Astrocyte (in vitro differentiated cells and primary cell): Measurements from ENCODE around the gene TBC1D24. TPM values are rescaled to one million over a fixed set of nuclear protein-coding genes. Genes with fewer than 3 reads are reported as not detected.
"Not testable (repeated sequence)": the region's sequence is repeated elsewhere in the genome, so short reads cannot be mapped to it uniquely, and the experiment has no call there.

Source experiments
- DNase-seq: peaks from one replicate; pipeline ENCODE4 v3.0.0-alpha.2; 2010; ENCODE audit warnings: low read depth
- FAIRE-seq: peaks from 2 replicates; lab custom pipeline; 2011; peaks lifted over from hg19 to GRCh38; lab: Jason Lieb, UNC
- H2AFZ ChIP-seq: 2 replicates; pipeline ENCODE4 v1.6.0; 2012; ENCODE audit warnings: low read depth, low read length, inconsistent platforms
- H3K27ac ChIP-seq: 2 replicates; pipeline ENCODE4 v1.5.1; 2011; ENCODE audit warnings: low read depth, low read length, inconsistent platforms
- H3K27me3 ChIP-seq: 2 replicates; pipeline ENCODE4 v1.6.0; 2011; ENCODE audit warnings: low read length, inconsistent platforms; ENCODE audit not compliant: insufficient read depth
- H3K36me3 ChIP-seq: 2 replicates; pipeline ENCODE4 v1.5.1; 2011; ENCODE audit warnings: low read length, inconsistent platforms; ENCODE audit not compliant: insufficient read depth
- H3K4me1 ChIP-seq: 2 replicates; pipeline ENCODE4 v1.5.1; 2011; ENCODE audit warnings: low read length, inconsistent platforms; ENCODE audit not compliant: insufficient read depth
- H3K4me2 ChIP-seq: 2 replicates; pipeline ENCODE4 v1.6.0; 2012; ENCODE audit warnings: low read length, inconsistent platforms
- H3K4me3 ChIP-seq: 2 replicates; pipeline ENCODE4 v1.5.1; 2011; ENCODE audit warnings: low read depth, mild to moderate bottlenecking, low read length, inconsistent platforms; ENCODE audit not compliant: insufficient read depth
- H3K79me2 ChIP-seq: 2 replicates; pipeline ENCODE4 v1.6.0; 2012; ENCODE audit warnings: mild to moderate bottlenecking, low read length, inconsistent platforms; ENCODE audit not compliant: insufficient read depth
- H3K9ac ChIP-seq: 2 replicates; pipeline ENCODE4 v1.6.0; 2012; ENCODE audit warnings: mild to moderate bottlenecking, low read length, inconsistent platforms
- H3K9me3 ChIP-seq: 2 replicates; pipeline ENCODE4 v1.5.1; 2012; ENCODE audit warnings: low read depth, mild to moderate bottlenecking, low read length, inconsistent platforms; ENCODE audit not compliant: insufficient read depth
- H4K20me1 ChIP-seq: 2 replicates; pipeline ENCODE4 v1.6.0; 2012; ENCODE audit warnings: low read length, inconsistent platforms; ENCODE audit not compliant: insufficient read depth
- H3K27ac Mint-ChIP-seq: one replicate; pipeline ENCODE4 v1.8.0; 2021; ENCODE audit warnings: mild to moderate bottlenecking, mixed read lengths; ENCODE audit not compliant: unreplicated experiment
- H3K27me3 Mint-ChIP-seq: one replicate; pipeline ENCODE4 v1.8.0; 2021; ENCODE audit warnings: low read depth, mixed read lengths; ENCODE audit not compliant: unreplicated experiment
- H3K36me3 Mint-ChIP-seq: one replicate; pipeline ENCODE4 v1.8.0; 2021; ENCODE audit warnings: low read depth, mixed read lengths; ENCODE audit not compliant: unreplicated experiment
- H3K4me1 Mint-ChIP-seq: one replicate; pipeline ENCODE4 v1.8.0; 2021; ENCODE audit warnings: low read depth, mixed read lengths; ENCODE audit not compliant: unreplicated experiment
- H3K4me3 Mint-ChIP-seq: one replicate; pipeline ENCODE4 v1.8.0; 2021; ENCODE audit warnings: mild to moderate bottlenecking, moderate library complexity, mixed read lengths; ENCODE audit not compliant: unreplicated experiment
- H3K9me3 Mint-ChIP-seq: one replicate; pipeline ENCODE4 v1.8.0; 2021; ENCODE audit warnings: mild to moderate bottlenecking, mixed read lengths; ENCODE audit not compliant: unreplicated experiment
- EZH2 ChIP-seq: IDR thresholded peaks from 2 replicates; pipeline ENCODE4 v1.6.1; 2012; ENCODE audit warnings: mild to moderate bottlenecking, low read length, inconsistent platforms; ENCODE audit not compliant: insufficient read depth
- total RNA-seq: library from RNA; stranded (reverse); gene quantifications from 2 replicates; pipeline ENCODE4 v1.2.1, GENCODE V29; 2021
- TF ChIP-seq, protein P1 (sequence below): IDR thresholded peaks from 2 replicates; pipeline ENCODE4 v1.5.1; 2011; ENCODE audit warnings: low read depth, mild to moderate bottlenecking, inconsistent platforms, low read length, moderate library complexity; ENCODE audit not compliant: insufficient read depth

TBC1D24 gene
- total RNA-seq, 1 donor from 2014 or later: 13.4 TPM

DNA sequence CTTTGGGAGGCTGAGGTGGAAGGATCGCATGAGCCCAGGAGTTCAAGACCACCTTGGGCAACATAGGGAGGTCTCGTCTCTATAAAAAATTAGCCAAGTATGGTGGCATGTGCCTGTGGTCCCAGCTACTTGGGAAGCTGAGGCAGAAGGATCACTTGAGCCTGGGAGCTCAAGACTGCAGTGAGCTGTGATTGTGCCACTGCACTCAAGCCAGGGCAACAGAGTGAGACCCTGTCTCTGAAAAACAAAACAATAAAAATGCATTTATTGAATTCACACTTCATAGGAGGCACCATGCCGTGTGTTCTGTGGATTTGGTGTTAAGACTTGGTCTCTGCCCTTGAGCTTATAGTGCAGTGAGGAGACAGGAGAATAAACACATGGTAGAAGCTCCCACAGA lies 2.4 kb downstream of the TBC1D24 start:
- DNase-seq (no peak), FAIRE-seq (peak; percentile 29)
- Histone ChIP-seq H3K27ac (no peak overlapping the region), H3K4me2 (no peak overlapping the region), H3K27me3 (no peaks in the 10 kb centered on the region), H3K4me3 (no peak overlapping the region), H2AFZ (no peak overlapping the region), H3K9me3 (no peaks in the 10 kb centered on the region), H4K20me1 (peaks cover 74% of the 10 kb centered on the region), H3K79me2 (peaks cover 29% of the 10 kb centered on the region), H3K9ac (no peak overlapping the region), H3K36me3 (no peaks in the 10 kb centered on the region), H3K4me1 (peaks cover 10% of the 10 kb centered on the region)
- Mint-ChIP-seq H3K9me3 (no peaks in the 10 kb centered on the region), H3K36me3 (peaks cover 8% of the 10 kb centered on the region), H3K27ac (no peak overlapping the region), H3K4me1 (peaks cover 6% of the 10 kb centered on the region), H3K27me3 (peaks cover 18% of the 10 kb centered on the region), H3K4me3 (peak overlapping the region; percentile 82)
- no peak for TF ChIP-seq EZH2
- TF ChIP-seq, protein P1, sequence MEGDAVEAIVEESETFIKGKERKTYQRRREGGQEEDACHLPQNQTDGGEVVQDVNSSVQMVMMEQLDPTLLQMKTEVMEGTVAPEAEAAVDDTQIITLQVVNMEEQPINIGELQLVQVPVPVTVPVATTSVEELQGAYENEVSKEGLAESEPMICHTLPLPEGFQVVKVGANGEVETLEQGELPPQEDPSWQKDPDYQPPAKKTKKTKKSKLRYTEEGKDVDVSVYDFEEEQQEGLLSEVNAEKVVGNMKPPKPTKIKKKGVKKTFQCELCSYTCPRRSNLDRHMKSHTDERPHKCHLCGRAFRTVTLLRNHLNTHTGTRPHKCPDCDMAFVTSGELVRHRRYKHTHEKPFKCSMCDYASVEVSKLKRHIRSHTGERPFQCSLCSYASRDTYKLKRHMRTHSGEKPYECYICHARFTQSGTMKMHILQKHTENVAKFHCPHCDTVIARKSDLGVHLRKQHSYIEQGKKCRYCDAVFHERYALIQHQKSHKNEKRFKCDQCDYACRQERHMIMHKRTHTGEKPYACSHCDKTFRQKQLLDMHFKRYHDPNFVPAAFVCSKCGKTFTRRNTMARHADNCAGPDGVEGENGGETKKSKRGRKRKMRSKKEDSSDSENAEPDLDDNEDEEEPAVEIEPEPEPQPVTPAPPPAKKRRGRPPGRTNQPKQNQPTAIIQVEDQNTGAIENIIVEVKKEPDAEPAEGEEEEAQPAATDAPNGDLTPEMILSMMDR: no peak

DNA sequence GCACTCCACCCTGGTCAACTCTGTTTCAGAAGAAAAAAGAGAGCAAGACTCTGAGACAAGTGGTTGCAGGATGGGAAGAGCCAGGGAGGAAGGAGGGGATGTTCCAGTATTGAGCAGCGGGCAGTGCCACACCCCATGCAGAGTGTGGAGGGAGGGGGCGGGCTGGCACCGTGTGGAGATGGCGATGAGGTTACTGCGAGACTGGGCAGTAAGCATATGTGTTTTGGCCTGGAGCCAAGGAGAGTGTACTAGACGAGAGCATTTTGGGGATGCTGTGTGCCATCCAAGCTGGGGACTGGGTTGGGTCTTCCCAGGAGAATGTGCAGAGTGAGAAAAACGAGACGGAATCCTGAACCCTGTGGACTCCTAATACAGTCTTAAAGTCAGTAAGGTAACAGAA lies 3.4 kb downstream of the TBC1D24 start:
- Histone ChIP-seq H3K27me3 (no peaks in the 10 kb centered on the region), H2AFZ (no peak overlapping the region), H3K4me2 (no peak overlapping the region), H4K20me1 (peaks cover 71% of the 10 kb centered on the region), H3K9ac (no peak overlapping the region), H3K36me3 (no peaks in the 10 kb centered on the region), H3K9me3 (no peaks in the 10 kb centered on the region), H3K4me1 (peaks cover 14% of the 10 kb centered on the region), H3K4me3 (no peak overlapping the region), H3K79me2 (peaks cover 29% of the 10 kb centered on the region), H3K27ac (no peak overlapping the region)
- Mint-ChIP-seq H3K4me1 (peaks cover 4% of the 10 kb centered on the region), H3K27me3 (peaks cover 23% of the 10 kb centered on the region), H3K27ac (no peak overlapping the region), H3K4me3 (peak overlapping the region; percentile 54), H3K36me3 (peaks cover 11% of the 10 kb centered on the region), H3K9me3 (no peaks in the 10 kb centered on the region)
- FAIRE-seq (no peak), DNase-seq (no peak)
- TF ChIP-seq, protein P1: no peak
- no peak for TF ChIP-seq EZH2

DNA sequence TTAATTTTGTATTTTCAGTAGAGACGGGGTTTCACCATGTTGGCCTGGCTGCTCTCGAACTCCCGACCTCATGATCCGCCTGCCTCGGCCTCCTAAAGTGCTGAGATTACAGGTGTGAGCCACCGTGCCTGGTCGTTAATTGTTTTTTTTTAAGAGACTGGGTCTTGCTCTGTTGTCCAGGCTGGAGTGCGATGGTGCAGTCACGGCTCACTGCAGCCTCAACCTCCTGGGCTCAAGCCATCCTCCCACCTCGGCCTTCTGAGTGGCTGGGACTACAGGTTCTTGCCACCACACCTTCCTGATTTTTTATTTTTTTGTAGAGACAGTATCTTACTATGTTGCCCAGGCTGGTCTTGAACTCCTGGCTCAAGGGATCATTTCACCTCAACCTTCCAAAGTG lies 5.1 kb downstream of the TBC1D24 start:
- H3K4me2 ChIP-seq, H3K27me3 ChIP-seq, H3K27ac Mint-ChIP-seq, DNase-seq, H3K27ac ChIP-seq, H2AFZ ChIP-seq, FAIRE-seq, H3K4me1 Mint-ChIP-seq, H3K36me3 ChIP-seq, H3K4me3 ChIP-seq, H3K9ac ChIP-seq, H3K9me3 ChIP-seq, H3K9me3 Mint-ChIP-seq, H3K4me1 ChIP-seq, H3K4me3 Mint-ChIP-seq: not testable (repeated sequence)
- peaks cover 15% of the 10 kb centered on the region for H3K36me3 Mint-ChIP-seq
- H3K27me3 Mint-ChIP-seq: peaks cover 27% of the 10 kb centered on the region
- H3K79me2 ChIP-seq: peaks cover 29% of the 10 kb centered on the region
- peaks cover 85% of the 10 kb centered on the region for H4K20me1 ChIP-seq
